ENCODE data around the gene CRYBB3.

CRYBB3 gene

GRCh38 chr22:25199731-25200520 lies at the start of gene CRYBB3:
CRYBB3 (plus strand) TSS chr22:25199858; CDS start chr22:25201397, 1,539 bp downstream.
- no peak for DNase-seq

GRCh38 chr22:25153961-25154666 lies 45.5 kb upstream of the CRYBB3 start:
- DNase-seq: peak; percentile 18

- DNase-seq: no peak
Measured at GRCh38 chr22:25154667-25154999, 45.0 kb upstream of the CRYBB3 start.

- DNase-seq: no peak
Measured at GRCh38 chr22:25156736-25157135, 42.9 kb upstream of the CRYBB3 start.

GRCh38 chr22:25159028-25159427 lies 40.6 kb upstream of the CRYBB3 start:
- DNase-seq: no peak

GRCh38 chr22:25160120-25160996 lies 39.3 kb upstream of the CRYBB3 start:
- no peak for DNase-seq

GRCh38 chr22:25161017-25161915 lies 38.4 kb upstream of the CRYBB3 start:
- DNase-seq: no peak

GRCh38 chr22:25161916-25162530 lies 37.6 kb upstream of the CRYBB3 start:
- DNase-seq: no peak

GRCh38 chr22:25162561-25162960 lies 37.1 kb upstream of the CRYBB3 start:
- no peak for DNase-seq

GRCh38 chr22:25165785-25166184 lies 33.9 kb upstream of the CRYBB3 start:
- DNase-seq: no peak

GRCh38 chr22:25166266-25167040 lies 33.2 kb upstream of the CRYBB3 start:
- DNase-seq: no peak

GRCh38 chr22:25167082-25167481 lies 32.6 kb upstream of the CRYBB3 start:
- DNase-seq: no peak

GRCh38 chr22:25167834-25168601 lies 31.6 kb upstream of the CRYBB3 start:
- DNase-seq: no peak

GRCh38 chr22:25169278-25170031 lies 30.2 kb upstream of the CRYBB3 start:
- DNase-seq: no peak

- no peak for DNase-seq
Measured at GRCh38 chr22:25170426-25170980, 29.2 kb upstream of the CRYBB3 start.

GRCh38 chr22:25172153-25172552 lies 27.5 kb upstream of the CRYBB3 start:
- no peak for DNase-seq

- no peak for DNase-seq
Measured at GRCh38 chr22:25174156-25174887, 25.3 kb upstream of the CRYBB3 start.

- DNase-seq: no peak
Measured at GRCh38 chr22:25174888-25175411, 24.7 kb upstream of the CRYBB3 start.
